ENCODE data around the gene EMID1. TPM values are rescaled to one million over a fixed set of nuclear protein-coding genes. Genes with fewer than 3 reads are reported as not detected.
A peak's percentile ranks its signal among the peaks of the same experiment; 100 is the strongest.

EMID1 gene
- total and polyA plus RNA-seq, 5 donors from 2014 or later, result 0.40 to 1.3 TPM; not detected in 3

- Mint-ChIP-seq H3K27me3 (no peaks in the 10 kb centered on the region), H3K27ac (peak overlapping the region in 1 of 3 donors; percentile 62), H3K9me3 (no peaks in the 10 kb centered on the region), H3K36me3 (peaks cover 66% of the 10 kb centered on the region), H3K4me1 (peaks cover 12 to 32% (median 24%) of the 10 kb centered on the region in 4 donors), H3K4me3 (no peak overlapping the region)
- H3K27ac ChIP-seq (ENCODE audit: insufficient read depth, low read length, poor library complexity, severe bottlenecking), result no peak overlapping the region
- H3K9me3 ChIP-seq (ENCODE audit: control insufficient read depth in 2 of 2, low read length in 2 of 2), result no peaks in the 10 kb centered on the region
- no peak for DNase-seq
- H3K4me1 ChIP-seq (ENCODE audit: control insufficient read depth, insufficient read depth, low read length, poor library complexity, severe bottlenecking), result no peaks in the 10 kb centered on the region
- ATAC-seq (ENCODE audit: low read depth in 2 of 2), result no peak
- no peak overlapping the region for H3K4me3 ChIP-seq (ENCODE audit: low read depth, low read length)
- peaks cover 96% of the 10 kb centered on the region for H3K36me3 ChIP-seq (ENCODE audit: control insufficient read depth, insufficient read depth, low read length)
- H3K27me3 ChIP-seq (ENCODE audit: control insufficient read depth, insufficient read depth, low read length), result no peaks in the 10 kb centered on the region
These were observed 83.1 kb downstream of the EMID1 start for GRCh38 chr22:29288837-29289236.

DNA sequence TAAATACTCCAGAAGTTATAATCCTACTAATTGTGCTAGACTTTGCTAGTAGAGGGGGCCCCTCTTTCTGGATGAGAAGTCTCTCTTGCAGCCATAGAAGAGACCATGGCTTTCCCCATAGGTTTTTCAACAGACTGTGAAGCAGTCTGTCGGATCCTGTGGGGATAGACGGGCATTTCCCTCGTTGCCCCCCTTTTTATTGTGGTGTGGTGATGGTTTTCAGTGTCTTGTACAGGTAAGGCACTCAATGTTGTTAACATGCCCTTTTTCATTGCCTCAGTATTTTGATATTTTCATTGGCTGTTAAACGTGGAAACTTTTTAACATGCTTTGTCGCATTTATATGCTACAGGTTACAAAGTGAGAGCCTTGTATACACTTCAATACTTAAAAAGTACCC lies 84.4 kb downstream of the EMID1 start:
- H3K27ac Mint-ChIP-seq, result no peak overlapping the region
- peaks cover 59% of the 10 kb centered on the region for H3K36me3 Mint-ChIP-seq
- H3K9me3 Mint-ChIP-seq, result no peaks in the 10 kb centered on the region
- no peaks in the 10 kb centered on the region for H3K4me1 ChIP-seq (ENCODE audit: control insufficient read depth, insufficient read depth, low read length, poor library complexity, severe bottlenecking)
- H3K4me1 Mint-ChIP-seq, result peaks cover 12 to 27% (median 22%) of the 10 kb centered on the region in 4 donors
- DNase-seq, result no peak
- H3K4me3 Mint-ChIP-seq, result no peak overlapping the region
- H3K4me3 ChIP-seq (ENCODE audit: low read depth, low read length), result no peak overlapping the region
- no peaks in the 10 kb centered on the region for H3K27me3 Mint-ChIP-seq
- no peak for ATAC-seq (ENCODE audit: low read depth in 2 of 2)
- no peaks in the 10 kb centered on the region for H3K9me3 ChIP-seq (ENCODE audit: control insufficient read depth in 2 of 2, low read length in 2 of 2)
- H3K27me3 ChIP-seq (ENCODE audit: control insufficient read depth, insufficient read depth, low read length), result no peaks in the 10 kb centered on the region
- H3K27ac ChIP-seq (ENCODE audit: insufficient read depth, low read length, poor library complexity, severe bottlenecking), result no peak overlapping the region
- H3K36me3 ChIP-seq (ENCODE audit: control insufficient read depth, insufficient read depth, low read length), result peaks cover 96% of the 10 kb centered on the region

- no peak overlapping the region for H3K4me3 Mint-ChIP-seq
- peaks cover 12 to 23% (median 20%) of the 10 kb centered on the region in 4 donors for H3K4me1 Mint-ChIP-seq
- Histone ChIP-seq H3K9me3 (ENCODE audit: control insufficient read depth in 2 of 2, low read length in 2 of 2) (no peaks in the 10 kb centered on the region), H3K27me3 (ENCODE audit: control insufficient read depth, insufficient read depth, low read length) (no peaks in the 10 kb centered on the region), H3K27ac (ENCODE audit: insufficient read depth, low read length, poor library complexity, severe bottlenecking) (no peak overlapping the region), H3K4me1 (ENCODE audit: control insufficient read depth, insufficient read depth, low read length, poor library complexity, severe bottlenecking) (no peaks in the 10 kb centered on the region), H3K36me3 (ENCODE audit: control insufficient read depth, insufficient read depth, low read length) (peaks cover 98% of the 10 kb centered on the region), H3K4me3 (ENCODE audit: low read depth, low read length) (no peak overlapping the region)
- DNase-seq (no peak), ATAC-seq (ENCODE audit: low read depth in 2 of 2) (no peak)
- no peak overlapping the region for H3K27ac Mint-ChIP-seq
- H3K36me3 Mint-ChIP-seq, result peaks cover 59% of the 10 kb centered on the region
- no peaks in the 10 kb centered on the region for H3K27me3 Mint-ChIP-seq
- no peaks in the 10 kb centered on the region for H3K9me3 Mint-ChIP-seq
These were observed 85.5 kb downstream of the EMID1 start for GRCh38 chr22:29291215-29291614.

GRCh38 chr22:29292379-29292778 lies 86.7 kb downstream of the EMID1 start:
- no peak overlapping the region for H3K4me3 ChIP-seq (ENCODE audit: low read depth, low read length)
- peaks cover 56% of the 10 kb centered on the region for H3K36me3 Mint-ChIP-seq
- no peaks in the 10 kb centered on the region for H3K4me1 ChIP-seq (ENCODE audit: control insufficient read depth, insufficient read depth, low read length, poor library complexity, severe bottlenecking)
- no peaks in the 10 kb centered on the region for H3K9me3 Mint-ChIP-seq
- ATAC-seq (ENCODE audit: low read depth in 2 of 2) (no peak), DNase-seq (no peak)
- no peaks in the 10 kb centered on the region for H3K27me3 ChIP-seq (ENCODE audit: control insufficient read depth, insufficient read depth, low read length)
- no peaks in the 10 kb centered on the region for H3K27me3 Mint-ChIP-seq
- peaks cover 98% of the 10 kb centered on the region for H3K36me3 ChIP-seq (ENCODE audit: control insufficient read depth, insufficient read depth, low read length)
- H3K4me3 Mint-ChIP-seq, result no peak overlapping the region
- peaks cover 6 to 22% (median 14%) of the 10 kb centered on the region in 4 donors for H3K4me1 Mint-ChIP-seq
- no peak overlapping the region for H3K27ac Mint-ChIP-seq
- no peaks in the 10 kb centered on the region for H3K9me3 ChIP-seq (ENCODE audit: control insufficient read depth in 2 of 2, low read length in 2 of 2)
- H3K27ac ChIP-seq (ENCODE audit: insufficient read depth, low read length, poor library complexity, severe bottlenecking), result no peak overlapping the region

DNA sequence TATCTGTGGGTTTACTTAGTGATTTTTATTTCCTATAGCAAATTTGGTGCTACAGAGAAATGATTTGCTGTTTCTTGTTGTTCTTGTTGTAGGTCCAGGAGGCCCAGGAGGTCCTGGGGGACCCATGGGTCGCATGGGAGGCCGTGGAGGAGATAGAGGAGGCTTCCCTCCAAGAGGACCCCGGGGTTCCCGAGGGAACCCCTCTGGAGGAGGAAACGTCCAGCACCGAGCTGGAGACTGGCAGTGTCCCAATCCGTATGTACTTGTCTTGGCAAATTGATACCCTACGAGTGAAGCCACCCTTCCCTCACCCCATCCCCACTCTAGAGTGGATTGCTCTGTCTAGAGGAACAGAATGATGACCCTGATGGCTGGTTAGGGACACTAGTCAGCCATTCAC lies 92.9 kb downstream of the EMID1 start:
- no peaks in the 10 kb centered on the region for H3K9me3 ChIP-seq (ENCODE audit: control insufficient read depth in 2 of 2, low read length in 2 of 2)
- peaks cover 0 to 12% (median 2%) of the 10 kb centered on the region in 4 donors for H3K4me1 Mint-ChIP-seq
- H3K27me3 ChIP-seq (ENCODE audit: control insufficient read depth, insufficient read depth, low read length), result no peaks in the 10 kb centered on the region
- peaks cover 38% of the 10 kb centered on the region for H3K36me3 Mint-ChIP-seq
- no peaks in the 10 kb centered on the region for H3K4me1 ChIP-seq (ENCODE audit: control insufficient read depth, insufficient read depth, low read length, poor library complexity, severe bottlenecking)
- no peak overlapping the region for H3K27ac ChIP-seq (ENCODE audit: insufficient read depth, low read length, poor library complexity, severe bottlenecking)
- no peak overlapping the region for H3K4me3 Mint-ChIP-seq
- no peaks in the 10 kb centered on the region for H3K27me3 Mint-ChIP-seq
- no peak for DNase-seq
- peaks cover 71% of the 10 kb centered on the region for H3K36me3 ChIP-seq (ENCODE audit: control insufficient read depth, insufficient read depth, low read length)
- no peaks in the 10 kb centered on the region for H3K9me3 Mint-ChIP-seq
- no peak overlapping the region for H3K27ac Mint-ChIP-seq
- H3K4me3 ChIP-seq (ENCODE audit: low read depth, low read length), result no peak overlapping the region
- ATAC-seq (ENCODE audit: low read depth in 2 of 2), result no peak

DNA sequence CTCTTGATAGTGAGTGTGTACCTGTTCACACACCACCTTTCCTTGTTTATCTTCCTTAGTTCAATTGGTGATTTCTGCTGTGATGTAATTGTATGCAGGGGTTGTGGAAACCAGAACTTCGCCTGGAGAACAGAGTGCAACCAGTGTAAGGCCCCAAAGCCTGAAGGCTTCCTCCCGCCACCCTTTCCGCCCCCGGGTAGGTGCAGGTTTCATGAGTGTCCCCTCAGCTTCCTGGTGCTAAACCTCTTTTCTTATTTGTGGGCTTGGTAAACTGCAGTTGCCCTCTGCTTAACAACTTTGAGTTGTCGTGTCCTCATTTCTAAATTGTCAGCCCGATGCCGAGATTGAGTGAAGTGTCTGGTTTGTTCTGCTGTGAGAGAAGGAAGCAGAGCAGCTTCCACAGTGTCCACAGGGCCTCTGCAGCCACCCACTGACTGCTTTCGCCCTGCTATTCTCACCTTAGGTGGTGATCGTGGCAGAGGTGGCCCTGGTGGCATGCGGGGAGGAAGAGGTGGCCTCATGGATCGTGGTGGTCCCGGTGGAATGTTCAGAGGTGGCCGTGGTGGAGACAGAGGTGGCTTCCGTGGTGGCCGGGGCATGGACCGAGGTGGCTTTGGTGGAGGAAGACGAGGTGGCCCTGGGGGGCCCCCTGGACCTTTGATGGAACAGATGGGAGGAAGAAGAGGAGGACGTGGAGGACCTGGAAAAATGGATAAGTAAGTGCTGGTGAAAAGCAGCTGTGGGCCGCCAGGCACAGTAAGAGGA lies 93.6 kb downstream of the EMID1 start:
- Histone ChIP-seq H3K4me1 (ENCODE audit: control insufficient read depth, insufficient read depth, low read length, poor library complexity, severe bottlenecking) (no peaks in the 10 kb centered on the region), H3K36me3 (ENCODE audit: control insufficient read depth, insufficient read depth, low read length) (peaks cover 65% of the 10 kb centered on the region), H3K9me3 (ENCODE audit: control insufficient read depth in 2 of 2, low read length in 2 of 2) (no peaks in the 10 kb centered on the region), H3K27me3 (ENCODE audit: control insufficient read depth, insufficient read depth, low read length) (no peaks in the 10 kb centered on the region), H3K27ac (ENCODE audit: insufficient read depth, low read length, poor library complexity, severe bottlenecking) (no peak overlapping the region), H3K4me3 (ENCODE audit: low read depth, low read length) (no peak overlapping the region)
- Mint-ChIP-seq H3K36me3 (peaks cover 38% of the 10 kb centered on the region), H3K4me3 (peak overlapping the region in 2 of 4 donors; percentile 9 to 43), H3K27me3 (peaks cover 4% of the 10 kb centered on the region), H3K9me3 (no peaks in the 10 kb centered on the region), H3K4me1 (peaks cover 0 to 12% (median 2%) of the 10 kb centered on the region in 4 donors), H3K27ac (peak overlapping the region in 1 of 3 donors; percentile 80)
- no peak for ATAC-seq (ENCODE audit: low read depth in 2 of 2)
- DNase-seq, result no peak

DNA sequence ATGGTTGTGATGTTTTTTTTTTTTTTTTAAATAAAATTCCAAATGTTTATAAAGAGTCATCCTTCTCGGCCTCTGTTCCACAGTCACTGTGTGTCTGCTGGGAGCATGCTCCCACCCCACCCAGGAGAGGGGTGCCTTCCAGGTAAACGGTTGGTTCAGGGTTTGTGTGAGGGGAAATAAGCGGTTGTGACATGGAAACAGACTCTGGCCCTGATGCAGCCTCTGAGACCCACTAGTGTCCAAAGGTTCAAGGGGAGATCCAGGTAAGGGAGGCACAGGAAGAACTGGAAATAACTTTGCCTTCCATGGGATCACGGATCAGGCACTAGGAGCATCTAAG lies 94.7 kb downstream of the EMID1 start:
- Mint-ChIP-seq H3K36me3 (peaks cover 38% of the 10 kb centered on the region), H3K27ac (no peak overlapping the region), H3K4me3 (no peak overlapping the region), H3K4me1 (peaks cover 0 to 12% (median 2%) of the 10 kb centered on the region in 4 donors), H3K27me3 (peaks cover 15% of the 10 kb centered on the region), H3K9me3 (peaks cover 0 to 2% (median 0%) of the 10 kb centered on the region in 7 donors)
- DNase-seq (no peak), ATAC-seq (ENCODE audit: low read depth in 2 of 2) (no peak)
- H3K4me3 ChIP-seq (ENCODE audit: low read depth, low read length), result no peak overlapping the region
- peaks cover 55% of the 10 kb centered on the region for H3K36me3 ChIP-seq (ENCODE audit: control insufficient read depth, insufficient read depth, low read length)
- H3K4me1 ChIP-seq (ENCODE audit: control insufficient read depth, insufficient read depth, low read length, poor library complexity, severe bottlenecking), result no peaks in the 10 kb centered on the region
- no peaks in the 10 kb centered on the region for H3K9me3 ChIP-seq (ENCODE audit: control insufficient read depth in 2 of 2, low read length in 2 of 2)
- no peaks in the 10 kb centered on the region for H3K27me3 ChIP-seq (ENCODE audit: control insufficient read depth, insufficient read depth, low read length)
- no peak overlapping the region for H3K27ac ChIP-seq (ENCODE audit: insufficient read depth, low read length, poor library complexity, severe bottlenecking)

All from CD4-positive, CD25-positive, alpha-beta regulatory T cell (primary cell).